Adrenal gland (tissue), 5 donors: Measurements from ENCODE around the gene SUN2.

Source experiments
- POLR2A ChIP-seq, 2 donors: fragments of 450-650 bp; IDR thresholded peaks; one replicate each; pipeline ENCODE4 v1.6.1; 2017; ENCODE audit warnings: antibody characterized with exemption in 2 of 2, mild to moderate bottlenecking in 2 of 2, moderate library complexity in 1 of 2
- TF ChIP-seq, protein P1 (sequence below), 6 experiments: fragments of 450-650 bp in 4 of 6; fragments of 200-600 bp in 2 of 6; sonication (generic) in 1 of 6; IDR thresholded peaks; 1 replicate in 5 of 6; 2 replicates in 1 of 6; pipeline versions ENCODE4 v1.5.1 to v1.8.0; 2016 to 2021; ENCODE audit warnings: antibody characterized with exemption in 6 of 6, mild to moderate bottlenecking in 2 of 6, moderate library complexity in 1 of 6
- donor health status: DM: no; HTN: no; CAD: no.

GRCh38 chr22:38733724-38734381, 21.9 kb downstream of the SUN2 start:
- TF ChIP-seq POLR2A (IDR thresholded peaks at IDR 0.05): no peak
- TF ChIP-seq, protein P1, sequence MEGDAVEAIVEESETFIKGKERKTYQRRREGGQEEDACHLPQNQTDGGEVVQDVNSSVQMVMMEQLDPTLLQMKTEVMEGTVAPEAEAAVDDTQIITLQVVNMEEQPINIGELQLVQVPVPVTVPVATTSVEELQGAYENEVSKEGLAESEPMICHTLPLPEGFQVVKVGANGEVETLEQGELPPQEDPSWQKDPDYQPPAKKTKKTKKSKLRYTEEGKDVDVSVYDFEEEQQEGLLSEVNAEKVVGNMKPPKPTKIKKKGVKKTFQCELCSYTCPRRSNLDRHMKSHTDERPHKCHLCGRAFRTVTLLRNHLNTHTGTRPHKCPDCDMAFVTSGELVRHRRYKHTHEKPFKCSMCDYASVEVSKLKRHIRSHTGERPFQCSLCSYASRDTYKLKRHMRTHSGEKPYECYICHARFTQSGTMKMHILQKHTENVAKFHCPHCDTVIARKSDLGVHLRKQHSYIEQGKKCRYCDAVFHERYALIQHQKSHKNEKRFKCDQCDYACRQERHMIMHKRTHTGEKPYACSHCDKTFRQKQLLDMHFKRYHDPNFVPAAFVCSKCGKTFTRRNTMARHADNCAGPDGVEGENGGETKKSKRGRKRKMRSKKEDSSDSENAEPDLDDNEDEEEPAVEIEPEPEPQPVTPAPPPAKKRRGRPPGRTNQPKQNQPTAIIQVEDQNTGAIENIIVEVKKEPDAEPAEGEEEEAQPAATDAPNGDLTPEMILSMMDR (IDR thresholded peaks at IDR 0.05): no peak
